ENCODE results near the gene MRGPRX4. TPM values are rescaled to one million over a fixed set of nuclear protein-coding genes. Genes with fewer than 3 reads are reported as not detected.
"Not testable (repeated sequence)": the region's sequence is repeated elsewhere in the genome, so short reads cannot be mapped to it uniquely, and the experiment has no call there.

Gene MRGPRX4
- total RNA-seq, 2 donors from 2014 or later, result not detected

GRCh38 chr11:18188796-18189195 is 16.2 kb downstream of the MRGPRX4 start:
- H3K9me3 Mint-ChIP-seq, result no peaks in the 10 kb centered on the region
- H3K36me3 ChIP-seq (ENCODE audit: control insufficient read depth, insufficient read depth, low read length), result no peaks in the 10 kb centered on the region
- no peak for DNase-seq
- no peak overlapping the region for H3K4me3 ChIP-seq (ENCODE audit: low read length)
- no peak overlapping the region for H3K4me3 Mint-ChIP-seq
- H3K4me1 ChIP-seq (ENCODE audit: control insufficient read depth, insufficient read depth, low read length), result no peaks in the 10 kb centered on the region
- H3K9me3 ChIP-seq (ENCODE audit: control insufficient read depth, low read length), result no peaks in the 10 kb centered on the region
- no peaks in the 10 kb centered on the region for H3K36me3 Mint-ChIP-seq (ENCODE audit: low read depth)
- H3K9ac ChIP-seq (ENCODE audit: extremely low read depth, low read length, poor library complexity, severe bottlenecking), result no peak overlapping the region
- H3K27ac Mint-ChIP-seq, result no peak overlapping the region
- H3K27ac ChIP-seq (ENCODE audit: low read depth, low read length), result no peak overlapping the region
- H3K27me3 Mint-ChIP-seq (ENCODE audit: insufficient read depth), result peaks cover 4% of the 10 kb centered on the region
- WGBS, 2 experiments (ENCODE audit: insufficient coverage in 1 of 2, insufficient read length in 1 of 2), result 93 to 94% methylated on average over 15 to 24 of the region's 24 CpGs
- H3K4me1 Mint-ChIP-seq, result no peaks in the 10 kb centered on the region
- H3K27me3 ChIP-seq (ENCODE audit: control insufficient read depth, insufficient read depth, low read length, poor library complexity, severe bottlenecking), result peaks cover 8% of the 10 kb centered on the region
- TF ChIP-seq CTCF (conservative IDR thresholded peaks at IDR 0.05), result no peak

GRCh38 chr11:18189476-18190245 is 17.0 kb downstream of the MRGPRX4 start:
- H3K4me3 ChIP-seq (ENCODE audit: low read length); H3K9me3 Mint-ChIP-seq; H3K4me1 Mint-ChIP-seq; H3K9ac ChIP-seq (ENCODE audit: extremely low read depth, low read length, poor library complexity, severe bottlenecking); H3K36me3 Mint-ChIP-seq (ENCODE audit: low read depth); H3K4me3 Mint-ChIP-seq; H3K27me3 ChIP-seq (ENCODE audit: control insufficient read depth, insufficient read depth, low read length, poor library complexity, severe bottlenecking); H3K4me1 ChIP-seq (ENCODE audit: control insufficient read depth, insufficient read depth, low read length); H3K27ac Mint-ChIP-seq; H3K9me3 ChIP-seq (ENCODE audit: control insufficient read depth, low read length); H3K27ac ChIP-seq (ENCODE audit: low read depth, low read length); H3K36me3 ChIP-seq (ENCODE audit: control insufficient read depth, insufficient read depth, low read length); DNase-seq; H3K27me3 Mint-ChIP-seq (ENCODE audit: insufficient read depth): not testable (repeated sequence)
- 90 to 93% methylated on average over 23 to 34 of the region's 34 CpGs for WGBS, 2 experiments (ENCODE audit: insufficient coverage in 1 of 2, insufficient read length in 1 of 2)

- Mint-ChIP-seq H3K36me3 (ENCODE audit: low read depth) (no peaks in the 10 kb centered on the region), H3K27me3 (ENCODE audit: insufficient read depth) (peaks cover 2% of the 10 kb centered on the region), H3K4me1 (no peaks in the 10 kb centered on the region), H3K4me3 (no peak overlapping the region), H3K9me3 (no peaks in the 10 kb centered on the region), H3K27ac (no peak overlapping the region)
- no peaks in the 10 kb centered on the region for H3K36me3 ChIP-seq (ENCODE audit: control insufficient read depth, insufficient read depth, low read length)
- peaks cover 6% of the 10 kb centered on the region for H3K27me3 ChIP-seq (ENCODE audit: control insufficient read depth, insufficient read depth, low read length, poor library complexity, severe bottlenecking)
- TF ChIP-seq CTCF (conservative IDR thresholded peaks at IDR 0.05), result no peak
- H3K4me3 ChIP-seq (ENCODE audit: low read length), result no peak overlapping the region
- DNase-seq, result no peak
- H3K4me1 ChIP-seq (ENCODE audit: control insufficient read depth, insufficient read depth, low read length), result no peaks in the 10 kb centered on the region
- WGBS, 2 experiments (ENCODE audit: insufficient coverage in 1 of 2, insufficient read length in 1 of 2), result 87 to 100% methylated on average over 1 to 3 of the region's 3 CpGs
- H3K9me3 ChIP-seq (ENCODE audit: control insufficient read depth, low read length), result no peaks in the 10 kb centered on the region
- no peak overlapping the region for H3K9ac ChIP-seq (ENCODE audit: extremely low read depth, low read length, poor library complexity, severe bottlenecking)
- no peak overlapping the region for H3K27ac ChIP-seq (ENCODE audit: low read depth, low read length)
Observed at GRCh38 chr11:18191376-18191775, 18.7 kb downstream of the MRGPRX4 start.
